Endothelial cell of umbilical vein (primary cell): ENCODE data around the gene COL8A1.

Source experiments
- EZH2 ChIP-seq: IDR thresholded peaks from 2 replicates; pipeline ENCODE4 v1.6.1; 2012; ENCODE audit warnings: borderline replicate concordance, low read depth, mild to moderate bottlenecking, moderate library complexity, low read length, inconsistent platforms; ENCODE audit not compliant: severe bottlenecking
- POLR2A ChIP-seq: IDR thresholded peaks from 2 replicates; pipeline ENCODE4 v1.6.1; 2012; ENCODE audit warnings: low read depth, mild to moderate bottlenecking, control low read depth, low read length
- POLR2AphosphoS5 ChIP-seq: IDR thresholded peaks from 2 replicates; pipeline ENCODE4 v1.6.1; 2012; ENCODE audit warnings: low read depth, mild to moderate bottlenecking, control low read depth, low read length, moderate library complexity; ENCODE audit not compliant: insufficient read depth
- TF ChIP-seq, protein P1 (sequence below), 2 donors: IDR thresholded peaks; 1 replicate in 1 of 2; 2 replicates in 1 of 2; pipeline ENCODE4 v1.5.1; 2011; ENCODE audit warnings: low read length in 2 of 2, mild to moderate bottlenecking in 2 of 2, moderate library complexity in 2 of 2, control low read depth in 1 of 2, inconsistent platforms in 1 of 2, low read depth in 1 of 2; ENCODE audit not compliant: insufficient read depth in 1 of 2; ENCODE audit errors: extremely low read depth in 1 of 2

DNA sequence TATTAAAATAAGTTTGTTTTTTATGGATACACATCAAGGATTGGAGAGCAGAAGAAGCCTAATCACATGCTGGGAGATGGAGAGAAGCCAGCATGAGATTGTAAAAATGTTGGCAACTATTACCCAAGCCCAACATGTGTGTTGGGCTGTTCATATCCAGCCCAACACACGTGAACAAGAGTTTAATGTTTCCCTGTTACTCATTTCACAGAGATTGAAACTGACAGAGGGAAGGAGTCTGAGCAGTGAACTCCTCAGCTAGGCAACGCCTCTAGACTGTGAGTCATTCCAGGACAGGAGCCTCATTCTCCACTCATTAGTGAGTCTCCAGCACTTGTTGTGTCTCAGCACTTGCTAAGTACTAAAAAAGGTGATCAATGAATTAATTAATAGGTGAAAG is 136.1 kb downstream of the COL8A1 start:
- TF ChIP-seq, protein P1, sequence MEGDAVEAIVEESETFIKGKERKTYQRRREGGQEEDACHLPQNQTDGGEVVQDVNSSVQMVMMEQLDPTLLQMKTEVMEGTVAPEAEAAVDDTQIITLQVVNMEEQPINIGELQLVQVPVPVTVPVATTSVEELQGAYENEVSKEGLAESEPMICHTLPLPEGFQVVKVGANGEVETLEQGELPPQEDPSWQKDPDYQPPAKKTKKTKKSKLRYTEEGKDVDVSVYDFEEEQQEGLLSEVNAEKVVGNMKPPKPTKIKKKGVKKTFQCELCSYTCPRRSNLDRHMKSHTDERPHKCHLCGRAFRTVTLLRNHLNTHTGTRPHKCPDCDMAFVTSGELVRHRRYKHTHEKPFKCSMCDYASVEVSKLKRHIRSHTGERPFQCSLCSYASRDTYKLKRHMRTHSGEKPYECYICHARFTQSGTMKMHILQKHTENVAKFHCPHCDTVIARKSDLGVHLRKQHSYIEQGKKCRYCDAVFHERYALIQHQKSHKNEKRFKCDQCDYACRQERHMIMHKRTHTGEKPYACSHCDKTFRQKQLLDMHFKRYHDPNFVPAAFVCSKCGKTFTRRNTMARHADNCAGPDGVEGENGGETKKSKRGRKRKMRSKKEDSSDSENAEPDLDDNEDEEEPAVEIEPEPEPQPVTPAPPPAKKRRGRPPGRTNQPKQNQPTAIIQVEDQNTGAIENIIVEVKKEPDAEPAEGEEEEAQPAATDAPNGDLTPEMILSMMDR (IDR thresholded peaks at IDR 0.05; ENCODE audit: extremely low read depth in 1 of 2, insufficient read depth in 1 of 2, low read depth in 1 of 2, low read length in 2 of 2): no peak
- no peak for TF ChIP-seq POLR2A
- TF ChIP-seq EZH2: no peak
- no peak for TF ChIP-seq POLR2AphosphoS5
